Measurements from ENCODE around the gene USP24.

- TF ChIP-seq CTCF (IDR thresholded peaks at IDR 0.05; ENCODE audit: insufficient read depth, low read depth, low read length): no peak
- TF ChIP-seq EZH2 (IDR thresholded peaks at IDR 0.05; ENCODE audit: insufficient read depth, low read length): no peak
These were observed 159.1 kb downstream of the USP24 start for GRCh38 chr1:55055951-55056631.

Data from astrocyte (in vitro differentiated cells and primary cell).